HG03442 (cell line): ENCODE data around the gene SIRT5.

Experiments
- ATAC-seq: cut with Tn5 transposase; IDR thresholded peaks from one replicate; pipeline ENCODE4 v1.9.1; 2021; ENCODE audit warnings: mild to moderate bottlenecking, moderate library complexity; ENCODE audit not compliant: unreplicated experiment

Gene SIRT5

GRCh38 chr6:13550656-13551055 is 23.7 kb upstream of the SIRT5 start:
- ATAC-seq = no peak

- no peak for ATAC-seq
Measured at GRCh38 chr6:13553646-13554045, 20.8 kb upstream of the SIRT5 start.

DNA sequence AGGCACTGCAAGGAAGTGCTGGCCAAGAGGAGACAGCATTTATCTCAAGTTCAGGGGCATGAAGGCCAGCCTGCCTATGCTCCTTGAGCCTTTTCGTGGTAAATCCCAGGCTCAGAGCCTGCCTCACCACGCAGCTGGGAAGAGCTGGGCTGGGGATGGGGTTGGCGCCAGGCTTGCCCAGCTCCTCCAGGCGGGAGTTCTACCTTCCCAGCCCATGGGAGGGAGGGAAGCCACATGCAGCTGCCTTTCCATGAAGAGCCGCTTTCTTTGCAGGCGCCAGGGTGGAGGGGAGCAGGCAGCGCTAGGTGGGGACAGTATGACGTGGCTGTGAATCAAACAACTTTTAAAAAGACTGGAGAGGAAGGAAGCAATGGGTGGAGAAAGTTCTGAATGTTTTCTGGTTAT is 19.5 kb upstream of the SIRT5 start:
- ATAC-seq = no peak

- no peak for ATAC-seq
Measured at GRCh38 chr6:13557841-13558240, 16.6 kb upstream of the SIRT5 start.

DNA sequence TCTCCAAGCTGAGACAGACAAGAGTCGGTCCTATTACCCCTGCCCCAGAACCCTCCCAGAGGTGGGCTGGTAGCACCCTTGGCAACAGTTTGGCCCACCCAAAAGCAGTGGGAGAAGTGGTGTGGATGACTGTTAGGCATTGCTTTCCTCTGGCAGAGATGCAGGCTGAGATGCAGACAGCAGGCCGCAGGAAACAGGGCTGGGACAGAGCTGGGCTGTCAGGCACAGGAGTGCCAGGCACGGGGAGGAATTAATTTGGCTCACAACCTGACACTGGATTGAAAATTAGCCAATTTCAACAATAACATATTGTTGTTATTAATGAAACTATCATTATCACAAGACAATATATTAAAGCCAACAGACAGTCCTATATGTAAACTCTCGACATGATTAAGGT is 15.7 kb upstream of the SIRT5 start:
- no peak for ATAC-seq

DNA sequence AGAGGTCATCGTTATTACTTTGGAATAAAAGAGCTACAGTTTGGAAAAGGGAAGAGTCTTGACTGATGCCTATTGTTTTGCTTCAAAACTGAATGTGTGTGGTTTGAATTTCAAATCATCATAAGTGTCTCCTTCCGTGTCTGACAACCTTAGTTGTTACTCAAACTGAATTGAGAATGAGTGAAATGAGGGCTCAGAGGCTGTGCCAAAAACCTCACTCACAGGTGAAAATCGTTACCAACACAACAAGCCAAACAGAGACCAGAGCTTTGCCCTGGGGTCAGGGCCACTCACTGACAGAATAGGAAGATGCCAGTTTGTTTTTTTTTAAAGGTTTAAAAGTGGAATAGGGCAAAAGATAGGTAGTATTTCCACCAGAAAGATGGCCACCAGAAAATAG is 15.2 kb upstream of the SIRT5 start:
- ATAC-seq = no peak

GRCh38 chr6:13559968-13560650 is 14.3 kb upstream of the SIRT5 start:
- ATAC-seq = no peak

DNA sequence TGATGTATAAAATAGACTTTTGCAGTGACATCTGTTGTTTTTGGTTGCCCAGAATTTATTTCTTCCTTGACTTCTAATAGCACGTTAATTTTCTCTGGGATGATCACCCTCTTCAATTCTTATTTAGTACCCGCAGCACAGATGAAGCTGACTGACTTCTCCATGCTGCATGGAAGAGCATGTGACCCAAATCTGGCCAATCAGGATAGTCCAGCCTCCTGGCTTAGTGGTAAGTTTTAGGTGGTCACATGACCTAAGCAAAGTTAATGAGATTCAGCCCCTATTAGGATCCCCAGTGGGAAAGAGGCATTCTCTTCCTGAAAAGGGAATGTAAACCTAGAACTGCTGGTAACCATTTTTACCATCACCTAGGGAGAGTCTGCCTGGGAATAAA is 13.8 kb upstream of the SIRT5 start:
- ATAC-seq = no peak

- no peak for ATAC-seq
Measured at GRCh38 chr6:13561624-13562267, 12.7 kb upstream of the SIRT5 start.

GRCh38 chr6:13563009-13563408 is 11.4 kb upstream of the SIRT5 start:
- no peak for ATAC-seq

- no peak for ATAC-seq
Measured at GRCh38 chr6:13565921-13566320, 8.5 kb upstream of the SIRT5 start.

- no peak for ATAC-seq
Measured at GRCh38 chr6:13566500-13566899, 7.9 kb upstream of the SIRT5 start.

- ATAC-seq = no peak
Measured at GRCh38 chr6:13568970-13569369, 5.4 kb upstream of the SIRT5 start.

- ATAC-seq = no peak
Measured at GRCh38 chr6:13572240-13572639, 2.2 kb upstream of the SIRT5 start.

- ATAC-seq = no peak
Measured at GRCh38 chr6:13572951-13573654, 1.3 kb upstream of the SIRT5 start.

GRCh38 chr6:13573669-13574110 is 711 bp upstream of the SIRT5 start:
- ATAC-seq = no peak

- peak; percentile 77 for ATAC-seq
Measured at GRCh38 chr6:13574149-13574570, 241 bp upstream of the SIRT5 start.

- no peak for ATAC-seq
Measured at GRCh38 chr6:13575377-13575775, 975 bp downstream of the SIRT5 start.

DNA sequence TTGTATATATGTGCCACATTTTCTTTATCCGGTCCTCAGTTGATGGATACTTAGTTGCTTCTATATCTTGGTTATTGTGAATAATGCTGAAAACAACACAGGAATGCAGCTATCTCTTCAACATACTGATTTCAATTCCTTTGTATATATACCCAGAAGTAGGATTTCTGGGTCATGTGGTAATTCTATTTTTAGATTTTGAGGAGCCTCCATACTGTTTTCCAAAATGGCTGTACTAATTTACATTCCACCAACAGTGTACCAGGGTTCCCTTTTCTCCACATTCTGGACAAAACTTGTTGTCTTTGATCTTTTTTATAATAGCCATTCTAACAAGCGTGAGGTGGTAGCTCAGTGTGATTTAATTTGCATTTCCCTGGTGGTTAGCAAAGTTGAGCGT is 1.6 kb downstream of the SIRT5 start:
- no peak for ATAC-seq

DNA sequence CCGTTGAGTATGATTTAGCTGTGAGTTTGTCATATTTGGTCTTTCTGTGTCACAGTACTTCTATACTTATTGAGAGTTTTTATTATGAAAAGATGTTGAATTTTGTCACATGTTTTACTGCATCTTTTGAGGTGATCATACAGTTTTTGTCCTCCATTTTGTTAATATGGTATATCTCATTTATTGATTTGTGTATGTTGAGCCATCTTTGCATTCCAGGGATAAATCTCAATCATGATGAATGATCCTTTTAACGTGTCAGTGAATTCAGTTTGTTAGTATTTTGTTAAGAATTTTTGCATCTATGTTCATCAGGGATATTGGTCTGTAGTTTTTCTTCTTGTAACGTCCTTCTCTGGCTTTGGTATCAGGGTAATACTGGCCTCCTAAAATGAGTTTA is 3.5 kb downstream of the SIRT5 start:
- no peak for ATAC-seq

GRCh38 chr6:13579911-13580310 is 5.5 kb downstream of the SIRT5 start:
- ATAC-seq = no peak

GRCh38 chr6:13581700-13582229 is 7.4 kb downstream of the SIRT5 start:
- no peak for ATAC-seq
